Caco-2 (cell line): ENCODE results near the gene TKFC. TPM values are rescaled to one million over a fixed set of nuclear protein-coding genes. Genes with fewer than 3 reads are reported as not detected.

ENCODE experiments used
- BruUV-seq: library from RNA; stranded (reverse); fragments of 400-500 nt; replicated peaks from 2 replicates; lab custom pipeline; 2021; lab: Mats Ljungman, UMichigan
- CTCF ChIA-PET: fragments of 300-600 bp; sonication (Branson Sonifier 250); formaldehyde crosslinking; loops from one replicate; lab custom pipeline; 2022; ENCODE audit warnings: antibody characterized with exemption; lab: Charles Lee
- POLR2A ChIA-PET: fragments of 300-600 bp; sonication (Branson Sonifier 250); formaldehyde crosslinking; loops from one replicate; lab custom pipeline; 2022; ENCODE audit warnings: antibody characterized with exemption; lab: Charles Lee
- DNase-seq, 2 experiments: peaks; one replicate each; pipeline versions ENCODE4 v3.0.0 to v3.0.0-alpha.2; 2020 to 2022
- H3K27me3 ChIP-seq: replicated peaks from 2 replicates; pipeline ENCODE4 v1.6.0; 2011; ENCODE audit warnings: low read length; ENCODE audit not compliant: control insufficient read depth, insufficient read depth
- H3K36me3 ChIP-seq: 2 replicates; pipeline ENCODE4 v1.5.1; 2011; ENCODE audit warnings: low read length; ENCODE audit not compliant: control insufficient read depth, insufficient read depth
- H3K4me1 ChIP-seq: fragments of 250-450 bp; sonication (Bioruptor Pico); 2 replicates; pipeline ENCODE4 v1.5.1; 2020; ENCODE audit warnings: mild to moderate bottlenecking
- H3K4me3 ChIP-seq: 2 replicates; pipeline ENCODE4 v1.5.1; 2011; ENCODE audit warnings: low read depth, mild to moderate bottlenecking, control low read depth, low read length
- H3K9me3 ChIP-seq: fragments of 250-450 bp; sonication (Bioruptor Pico); 2 replicates; pipeline ENCODE4 v1.5.1; 2020; ENCODE audit warnings: mild to moderate bottlenecking, moderate library complexity
- H3K27ac Mint-ChIP-seq: one replicate; pipeline ENCODE4 v1.8.0; 2022; ENCODE audit warnings: mixed read lengths; ENCODE audit not compliant: unreplicated experiment
- H3K27me3 Mint-ChIP-seq: one replicate; pipeline ENCODE4 v1.8.0; 2022; ENCODE audit warnings: mixed read lengths; ENCODE audit not compliant: insufficient read depth, unreplicated experiment
- H3K36me3 Mint-ChIP-seq: one replicate; pipeline ENCODE4 v1.8.0; 2022; ENCODE audit warnings: mild to moderate bottlenecking, mixed read lengths; ENCODE audit not compliant: insufficient read depth, unreplicated experiment
- H3K4me1 Mint-ChIP-seq: one replicate; pipeline ENCODE4 v1.8.0; 2022; ENCODE audit warnings: low read depth, mixed read lengths; ENCODE audit not compliant: unreplicated experiment
- H3K4me3 Mint-ChIP-seq: one replicate; pipeline ENCODE4 v1.8.0; 2022; ENCODE audit warnings: mild to moderate bottlenecking, moderate library complexity, mixed read lengths; ENCODE audit not compliant: unreplicated experiment
- H3K9me3 Mint-ChIP-seq: one replicate; pipeline ENCODE4 v1.8.0; 2022; ENCODE audit warnings: mixed read lengths; ENCODE audit not compliant: unreplicated experiment
- intact Hi-C: fragments of 100-400 bp; cut with micrococcal nuclease; formaldehyde crosslinking; loops from one replicate; pipeline ENCODE4 v1.10.0; 2022; ENCODE audit not compliant: unreplicated experiment
- total RNA-seq: library from RNA; stranded (reverse); gene quantifications from 2 replicates; pipeline ENCODE4 v1.2.3, GENCODE V29; 2022
- TF ChIP-seq, protein P1 (sequence below), 2 experiments: fragments of 200-600 bp in 1 of 2; IDR thresholded peaks; 1 replicate in 1 of 2; 2 replicates in 1 of 2; pipeline versions ENCODE4 v1.5.1 to v1.8.0; 2011 to 2022; ENCODE audit warnings: antibody characterized with exemption in 1 of 2, control low read depth in 1 of 2, inconsistent platforms in 1 of 2, low read depth in 1 of 2, low read length in 1 of 2, mild to moderate bottlenecking in 1 of 2, moderate library complexity in 1 of 2; ENCODE audit not compliant: insufficient read depth in 1 of 2, severe bottlenecking in 1 of 2, unreplicated experiment in 1 of 2

TKFC gene
- total RNA-seq, 1 experiment from 2014 or later = 99.0 TPM

- TF ChIP-seq, protein P1, sequence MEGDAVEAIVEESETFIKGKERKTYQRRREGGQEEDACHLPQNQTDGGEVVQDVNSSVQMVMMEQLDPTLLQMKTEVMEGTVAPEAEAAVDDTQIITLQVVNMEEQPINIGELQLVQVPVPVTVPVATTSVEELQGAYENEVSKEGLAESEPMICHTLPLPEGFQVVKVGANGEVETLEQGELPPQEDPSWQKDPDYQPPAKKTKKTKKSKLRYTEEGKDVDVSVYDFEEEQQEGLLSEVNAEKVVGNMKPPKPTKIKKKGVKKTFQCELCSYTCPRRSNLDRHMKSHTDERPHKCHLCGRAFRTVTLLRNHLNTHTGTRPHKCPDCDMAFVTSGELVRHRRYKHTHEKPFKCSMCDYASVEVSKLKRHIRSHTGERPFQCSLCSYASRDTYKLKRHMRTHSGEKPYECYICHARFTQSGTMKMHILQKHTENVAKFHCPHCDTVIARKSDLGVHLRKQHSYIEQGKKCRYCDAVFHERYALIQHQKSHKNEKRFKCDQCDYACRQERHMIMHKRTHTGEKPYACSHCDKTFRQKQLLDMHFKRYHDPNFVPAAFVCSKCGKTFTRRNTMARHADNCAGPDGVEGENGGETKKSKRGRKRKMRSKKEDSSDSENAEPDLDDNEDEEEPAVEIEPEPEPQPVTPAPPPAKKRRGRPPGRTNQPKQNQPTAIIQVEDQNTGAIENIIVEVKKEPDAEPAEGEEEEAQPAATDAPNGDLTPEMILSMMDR (IDR thresholded peaks at IDR 0.05; ENCODE audit: insufficient read depth in 1 of 2, low read depth in 1 of 2, low read length in 1 of 2, severe bottlenecking in 1 of 2, unreplicated experiment in 1 of 2) = no peak
- peak in 1 of 2 experiments; percentile 39 for DNase-seq
Observed at GRCh38 chr11:61362542-61362875, 29.5 kb downstream of the TKFC start.

GRCh38 chr11:61364012-61364675 is 31.1 kb downstream of the TKFC start:
- intact Hi-C loops = no loop called here
- H3K4me1 ChIP-seq = 0 out of 2 replicates have a peak, but pooled peaks cover 3% of the 10 kb centered on the region
- BruUV-seq = no TSS peak
- no peaks in the 10 kb centered on the region for H3K4me1 Mint-ChIP-seq
- H3K9me3 ChIP-seq = no peaks in the 10 kb centered on the region
- H3K27me3 ChIP-seq = no peaks in the 10 kb centered on the region
- H3K27ac Mint-ChIP-seq = peak overlapping the region; percentile 93
- DNase-seq = no peak
- no peaks in the 10 kb centered on the region for H3K27me3 Mint-ChIP-seq
- peaks cover 3% of the 10 kb centered on the region; the same call in 1 of the 2 replicates for H3K36me3 ChIP-seq
- POLR2A ChIA-PET = no interaction called here
- no peaks in the 10 kb centered on the region for H3K9me3 Mint-ChIP-seq
- CTCF ChIA-PET = interaction anchor here (0.6 to 5.2 kb wide), 2 partner anchors 28 to 534 kb away, joined by 3 to 41 read pairs; no protein-coding TSS in a partner anchor
- no peak overlapping the region for H3K4me3 ChIP-seq
- peak overlapping the region; percentile 87 for H3K4me3 Mint-ChIP-seq
- peaks cover 74% of the 10 kb centered on the region for H3K36me3 Mint-ChIP-seq
- TF ChIP-seq, protein P1 (IDR thresholded peaks at IDR 0.05; ENCODE audit: insufficient read depth in 1 of 2, low read depth in 1 of 2, low read length in 1 of 2, severe bottlenecking in 1 of 2, unreplicated experiment in 1 of 2) = no peak

More at GRCh38 chr11:61362542-61362875, 29.5 kb downstream of the TKFC start:
- ChIA-PET CTCF (interaction anchor here (0.6 to 5.2 kb wide), 6 partner anchors 23 to 67 kb away, joined by 3 to 41 read pairs (median 6); partner anchors contain the start of genes CPSF7, SDHAF2 and TMEM216), POLR2A (interaction anchor here (0.5 to 2.7 kb wide), 15 partner anchors 16 to 1797 kb away, joined by 3 to 22 read pairs (median 7); partner anchors contain the start of genes CPSF7, DDB1, SDHAF2 and TKFC)
- Mint-ChIP-seq H3K9me3 (no peaks in the 10 kb centered on the region), H3K27ac (peak overlapping the region; percentile 93), H3K36me3 (peaks cover 57% of the 10 kb centered on the region), H3K27me3 (no peaks in the 10 kb centered on the region), H3K4me3 (peak overlapping the region; percentile 87), H3K4me1 (no peaks in the 10 kb centered on the region)
- TSS peak; percentile 81 for BruUV-seq
- H3K27me3 ChIP-seq = no peaks in the 10 kb centered on the region
- no peaks in the 10 kb centered on the region for H3K9me3 ChIP-seq
- H3K36me3 ChIP-seq = peaks cover 3% of the 10 kb centered on the region; the same call in 1 of the 2 replicates
- H3K4me3 ChIP-seq = peak overlapping the region; percentile 72
- H3K4me1 ChIP-seq = 0 out of 2 replicates have a peak, but pooled peaks cover 3% of the 10 kb centered on the region
- intact Hi-C loops = loop anchor here (1.0 kb wide), 3 partner anchors 23 to 30 kb away; partner anchors contain the start of genes DDB1, TKFC and TMEM216

DNA sequence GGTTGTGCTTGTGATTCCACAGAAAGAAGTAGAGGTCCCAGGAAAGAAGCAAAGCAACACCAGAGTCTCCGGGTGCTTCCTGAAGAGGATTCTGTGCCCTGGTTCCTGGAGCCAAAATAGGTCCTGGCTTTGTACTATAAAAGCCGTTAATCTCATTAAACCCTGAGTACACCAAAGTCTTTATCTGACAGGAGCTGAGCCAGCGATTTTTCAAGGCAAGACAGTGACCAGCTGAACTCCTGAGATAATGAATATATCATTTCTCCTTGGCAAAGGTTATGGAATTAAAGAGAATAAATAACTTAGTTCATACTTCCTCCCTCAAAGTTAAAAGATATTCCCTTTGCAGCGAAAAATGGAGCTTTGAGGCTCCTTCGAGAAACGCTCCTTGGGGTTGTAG is 34.4 kb downstream of the TKFC start:
- Mint-ChIP-seq H3K36me3 (peaks cover 92% of the 10 kb centered on the region), H3K27me3 (no peaks in the 10 kb centered on the region), H3K4me3 (no peak overlapping the region), H3K9me3 (no peaks in the 10 kb centered on the region), H3K27ac (no peak overlapping the region), H3K4me1 (no peaks in the 10 kb centered on the region)
- Histone ChIP-seq H3K4me1 (no peaks in the 10 kb centered on the region), H3K9me3 (no peaks in the 10 kb centered on the region), H3K36me3 (peaks cover 3% of the 10 kb centered on the region; the same call in 1 of the 2 replicates), H3K27me3 (no peaks in the 10 kb centered on the region), H3K4me3 (no peak overlapping the region)
- no peak for DNase-seq
- POLR2A ChIA-PET = interaction anchor here (0.6 kb wide), 1 partner anchor 31 kb away, joined by 8 read pairs; no protein-coding TSS in a partner anchor
- BruUV-seq = no TSS peak
- intact Hi-C loops = no loop called here
- TF ChIP-seq, protein P1 (IDR thresholded peaks at IDR 0.05; ENCODE audit: insufficient read depth in 1 of 2, low read depth in 1 of 2, low read length in 1 of 2, severe bottlenecking in 1 of 2, unreplicated experiment in 1 of 2) = no peak
- CTCF ChIA-PET = no interaction called here
